ENCODE results near the gene RPL37. TPM values are rescaled to one million over a fixed set of nuclear protein-coding genes. Genes with fewer than 3 reads are reported as not detected.

Gene RPL37
- total and polyA plus RNA-seq, 9 of the 15 experiments (the other 6 are each of a cell fraction or from before 2014, with no cell fraction given), result 2,342 to 7,963 (median 4,091) TPM

- ChIA-PET POLR2A (interaction anchor here (1.0 kb wide), 1 partner anchor 9 kb away, joined by 3 read pairs; no protein-coding TSS in a partner anchor), CTCF (ENCODE audit: low intra/inter-chr PET ratio) (no interaction called here)
- TF ChIP-seq ZNF3 (CRISPR knock-in tag; IDR thresholded peaks at IDR 0.05) (no peak), GTF2F1 (IDR thresholded peaks at IDR 0.05; ENCODE audit: low read depth, low read length) (no peak), TEAD4 (IDR thresholded peaks at IDR 0.05; ENCODE audit: low read length) (no peak), TEAD4 (CRISPR knock-in tag; IDR thresholded peaks at IDR 0.05; ENCODE audit: borderline replicate concordance) (no peak), AFF4 (CRISPR knock-in tag; IDR thresholded peaks at IDR 0.05) (no peak), SMARCC2 (IDR thresholded peaks at IDR 0.05; ENCODE audit: low read depth) (no peak), TFAM (CRISPR knock-in tag; conservative IDR thresholded peaks at IDR 0.05) (no peak), STAT5A (IDR thresholded peaks at IDR 0.05; ENCODE audit: borderline replicate concordance, low read length) (no peak), CEBPG (CRISPR knock-in tag; IDR thresholded peaks at IDR 0.05) (no peak), CEBPG (tag; conservative IDR thresholded peaks at IDR 0.05 in 1 of 2, IDR thresholded peaks at IDR 0.05 in 1 of 2) (no peak), HMGXB4 (CRISPR knock-in tag; IDR thresholded peaks at IDR 0.05) (no peak), SNIP1 (IDR thresholded peaks at IDR 0.05; ENCODE audit: low read depth) (no peak), ZBED1 (IDR thresholded peaks at IDR 0.05) (no peak)
- TF ChIP-seq, protein P1, sequence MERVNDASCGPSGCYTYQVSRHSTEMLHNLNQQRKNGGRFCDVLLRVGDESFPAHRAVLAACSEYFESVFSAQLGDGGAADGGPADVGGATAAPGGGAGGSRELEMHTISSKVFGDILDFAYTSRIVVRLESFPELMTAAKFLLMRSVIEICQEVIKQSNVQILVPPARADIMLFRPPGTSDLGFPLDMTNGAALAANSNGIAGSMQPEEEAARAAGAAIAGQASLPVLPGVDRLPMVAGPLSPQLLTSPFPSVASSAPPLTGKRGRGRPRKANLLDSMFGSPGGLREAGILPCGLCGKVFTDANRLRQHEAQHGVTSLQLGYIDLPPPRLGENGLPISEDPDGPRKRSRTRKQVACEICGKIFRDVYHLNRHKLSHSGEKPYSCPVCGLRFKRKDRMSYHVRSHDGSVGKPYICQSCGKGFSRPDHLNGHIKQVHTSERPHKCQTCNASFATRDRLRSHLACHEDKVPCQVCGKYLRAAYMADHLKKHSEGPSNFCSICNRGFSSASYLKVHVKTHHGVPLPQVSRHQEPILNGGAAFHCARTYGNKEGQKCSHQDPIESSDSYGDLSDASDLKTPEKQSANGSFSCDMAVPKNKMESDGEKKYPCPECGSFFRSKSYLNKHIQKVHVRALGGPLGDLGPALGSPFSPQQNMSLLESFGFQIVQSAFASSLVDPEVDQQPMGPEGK (CRISPR knock-in tag; IDR thresholded peaks at IDR 0.05; ENCODE audit: borderline replicate concordance), result no peak
- TF ChIP-seq, protein P2, sequence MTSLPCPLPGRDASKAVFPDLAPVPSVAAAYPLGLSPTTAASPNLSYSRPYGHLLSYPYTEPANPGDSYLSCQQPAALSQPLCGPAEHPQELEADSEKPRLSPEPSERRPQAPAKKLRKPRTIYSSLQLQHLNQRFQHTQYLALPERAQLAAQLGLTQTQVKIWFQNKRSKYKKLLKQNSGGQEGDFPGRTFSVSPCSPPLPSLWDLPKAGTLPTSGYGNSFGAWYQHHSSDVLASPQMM (CRISPR knock-in tag; IDR thresholded peaks at IDR 0.05), result no peak
These were observed 34.4 kb upstream of the RPL37 start for GRCh38 chr5:40869384-40869783.

More at GRCh38 chr5:40869384-40869783, 34.4 kb upstream of the RPL37 start:
- no peak overlapping the region for H3K27ac ChIP-seq (ENCODE audit: extremely low read depth, low read depth, low read length)
- no peaks in the 10 kb centered on the region for H3K36me3 ChIP-seq (ENCODE audit: control insufficient read depth, insufficient read depth, low read length)
- H2AFZ ChIP-seq (ENCODE audit: low read depth, low read length), result no peak overlapping the region
- peaks cover 0 to 5% of the 10 kb centered on the region in 2 experiments; a peak in 3 of 5 replicates for H3K27me3 ChIP-seq (ENCODE audit: control insufficient read depth in 2 of 2, insufficient read depth in 2 of 2, low read length in 2 of 2)
- intact Hi-C loops (cut with micrococcal nuclease), result no loop called here
- H3K4me2 ChIP-seq (ENCODE audit: insufficient read depth, low read length), result no peak overlapping the region
- no peak overlapping the region for H3K4me3 ChIP-seq
- H4K20me1 ChIP-seq (replicated peaks; ENCODE audit: control insufficient read depth, insufficient read depth, low read length), result no peaks in the 10 kb centered on the region
- no peaks in the 10 kb centered on the region for H3K79me2 ChIP-seq (ENCODE audit: control insufficient read depth, insufficient read depth, low read length)
- H3K9ac ChIP-seq (ENCODE audit: insufficient read depth in 1 of 2, low read depth in 2 of 2, low read length in 2 of 2), result no peak overlapping the region
- H3K4me1 ChIP-seq (replicated peaks in 1 of 2; ENCODE audit: control insufficient read depth in 2 of 2, insufficient read depth in 2 of 2, low read length in 2 of 2), result no peaks in the 10 kb centered on the region
- no TSS peak for BruUV-seq (replicated peaks)
- 0% methylated on average over 1 of the region's 1 CpG for WGBS (ENCODE audit: insufficient coverage, low coverage, missing lambda C conversion rate)
- ATAC-seq (no peak), DNase-seq (ENCODE audit: extremely low read depth in 1 of 4, low spot score in 3 of 4) (no peak), FAIRE-seq (no peak)
- in situ Hi-C loops (cut with MboI), result no loop called here
- no peaks in the 10 kb centered on the region for H3K9me1 ChIP-seq (ENCODE audit: control insufficient read depth, insufficient read depth, low read length)
- H3K9me3 ChIP-seq (replicated peaks; ENCODE audit: control insufficient read depth, insufficient read depth, low read depth, low read length), result peaks cover 2% of the 10 kb centered on the region; the same call in 1 of the 2 replicates
